T-cell (primary cell): ENCODE measurements around the gene GTF2F2. TPM values are rescaled to one million over a fixed set of nuclear protein-coding genes. Genes with fewer than 3 reads are reported as not detected.

Experiments used
- ATAC-seq, 4 experiments: fragments of 200-7000 bp in 3 of 4; fragments of 150-1000 bp in 1 of 4; cut with Tn5 transposase; replicated peaks in 1 of 4; 1 replicate in 3 of 4; 2 replicates in 1 of 4; pipeline ENCODE4 v1.10.0; 2021; ENCODE audit warnings: moderate library complexity in 3 of 4, mild to moderate bottlenecking in 2 of 4, moderate number of reproducible peaks in 1 of 4
- CTCF ChIA-PET, 2 donors: fragments of 300-600 bp; sonication (Branson Sonifier 250); formaldehyde crosslinking; loops; one replicate each; lab custom pipeline; 2022; ENCODE audit warnings: antibody characterized with exemption in 2 of 2; lab: Charles Lee
- POLR2A ChIA-PET, 2 donors: fragments of 300-600 bp; sonication (Branson Sonifier 250); formaldehyde crosslinking; loops; one replicate each; lab custom pipeline; 2022; ENCODE audit warnings: antibody characterized with exemption in 2 of 2; lab: Charles Lee
- DNase-seq, 35 experiments: peaks; one replicate each; pipeline versions ENCODE4 v3.0.0 to v3.0.0-alpha.2; 2013 to 2023
- H3K27ac ChIP-seq: one replicate; pipeline ENCODE4 v1.5.1; 2013; ENCODE audit warnings: low read length
- H3K27me3 ChIP-seq, 2 experiments: replicated peaks in 1 of 2; 1 replicate in 1 of 2; 2 replicates in 1 of 2; pipeline versions ENCODE4 v1.6.1 to v1.7.0; 2013; ENCODE audit warnings: low read length in 1 of 2, mixed read lengths in 1 of 2; ENCODE audit not compliant: control insufficient read depth in 2 of 2, insufficient read depth in 2 of 2; ENCODE audit errors: extremely low read depth in 1 of 2
- H3K36me3 ChIP-seq, 2 donors: 1 replicate in 1 of 2; 2 replicates in 1 of 2; pipeline versions ENCODE4 v1.6.1 to v1.7.0; 2013; ENCODE audit warnings: low read length in 1 of 2; ENCODE audit not compliant: control insufficient read depth in 2 of 2, insufficient read depth in 1 of 2; ENCODE audit errors: extremely low read depth in 1 of 2
- H3K4me1 ChIP-seq, 2 experiments: 1 replicate in 1 of 2; 2 replicates in 1 of 2; pipeline versions ENCODE4 v1.6.1 to v1.7.0; 2013; ENCODE audit warnings: low read length in 2 of 2, mixed read lengths in 1 of 2; ENCODE audit not compliant: insufficient read depth in 2 of 2, control insufficient read depth in 1 of 2; ENCODE audit errors: extremely low read depth in 1 of 2
- H3K4me3 ChIP-seq, 2 donors: 1 replicate in 1 of 2; 2 replicates in 1 of 2; pipeline versions ENCODE4 v1.5.1 to v1.7.0; 2013; ENCODE audit warnings: mild to moderate bottlenecking in 2 of 2, low read length in 1 of 2, moderate library complexity in 1 of 2; ENCODE audit not compliant: control insufficient read depth in 1 of 2; ENCODE audit errors: extremely low read depth in 1 of 2
- H3K9me3 ChIP-seq: 2 replicates; pipeline ENCODE4 v1.7.0; 2013
- H3K27ac Mint-ChIP-seq, 2 donors: one replicate each; pipeline ENCODE4 v1.8.0; 2020 to 2021; ENCODE audit warnings: mild to moderate bottlenecking in 2 of 2, mixed read lengths in 2 of 2
- H3K27me3 Mint-ChIP-seq, 2 donors: one replicate each; pipeline ENCODE4 v1.8.0; 2021 to 2022; ENCODE audit warnings: mixed read lengths in 2 of 2
- H3K36me3 Mint-ChIP-seq: one replicate; pipeline ENCODE4 v1.8.0; 2021; ENCODE audit warnings: mixed read lengths
- H3K4me1 Mint-ChIP-seq, 3 donors: one replicate each; pipeline ENCODE4 v1.8.0; 2020 to 2022; ENCODE audit warnings: mixed read lengths in 3 of 3, mild to moderate bottlenecking in 1 of 3
- H3K4me3 Mint-ChIP-seq, 3 donors: one replicate each; pipeline ENCODE4 v1.8.0; 2020 to 2022; ENCODE audit warnings: mild to moderate bottlenecking in 3 of 3, mixed read lengths in 3 of 3, moderate library complexity in 3 of 3
- H3K9me3 Mint-ChIP-seq, 3 donors: one replicate each; pipeline ENCODE4 v1.8.0; 2020 to 2022; ENCODE audit warnings: mixed read lengths in 3 of 3
- WGBS: methylation state at CpG from one replicate; pipeline ENCODE4 v1.1.5; 2013; ENCODE audit warnings: missing lambda C conversion rate; ENCODE audit not compliant: insufficient coverage; 5-methylcytosine and 5-hydroxymethylcytosine counted together
- total RNA-seq, 35 experiments: library from RNA in 6 of 35; stranded (reverse) in 6 of 35; fragments of 120-200 nt in 1 of 35; gene quantifications; one replicate each; pipeline versions ENCODE4 v1.2.1 to v1.2.4 and lab custom pipeline; 2013 to 2026

GTF2F2 gene
- total RNA-seq, 5 donors from 2014 or later (not counting 1 experiment from before 2014, with no cell fraction given), result 12.9 to 17.0 (median 15.6) TPM

DNA sequence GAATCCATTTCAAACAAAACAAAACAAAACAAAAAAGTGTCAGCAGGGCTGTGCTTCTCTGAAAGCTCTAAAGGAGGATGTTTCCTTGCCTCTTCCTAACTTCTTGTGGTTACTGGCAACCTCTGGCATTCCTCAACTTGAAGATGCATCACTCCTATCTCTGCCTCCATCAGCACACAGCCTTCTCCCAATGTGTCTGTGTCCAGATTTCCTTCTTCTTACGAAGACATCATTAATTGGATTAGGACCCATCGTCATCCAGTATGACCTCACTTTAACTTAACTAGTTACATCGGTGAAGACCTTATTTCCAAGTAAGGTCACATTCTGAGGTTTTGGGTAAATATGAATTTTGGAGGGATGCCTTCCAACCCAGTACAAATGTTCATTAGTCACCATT lies 33.8 kb upstream of the GTF2F2 start:
- H3K27ac Mint-ChIP-seq, result no peak overlapping the region

DNA sequence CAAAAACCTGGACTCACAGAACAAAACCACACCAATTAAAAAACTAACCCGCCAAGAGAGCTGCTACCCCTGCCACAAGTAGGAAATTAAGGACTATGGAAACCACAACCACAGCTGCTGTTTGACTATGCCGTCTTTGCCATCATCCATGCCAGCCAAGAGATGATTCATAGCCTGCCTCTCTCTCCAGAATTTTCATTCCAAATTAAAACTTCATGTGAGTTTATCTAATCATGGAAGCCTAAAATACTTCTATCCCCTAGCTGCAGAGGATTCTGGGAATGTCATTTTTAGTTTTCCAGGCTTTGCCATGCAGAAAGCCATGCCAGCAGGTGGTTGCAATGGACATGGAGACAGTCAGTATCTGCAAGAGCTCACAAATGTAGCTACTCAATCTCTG lies 27.6 kb upstream of the GTF2F2 start:
- peaks cover 0 to 7% of the 10 kb centered on the region in 2 experiments for H3K27me3 ChIP-seq
- WGBS, result 13% methylated on average over 2 of the region's 2 CpGs
- H3K4me3 ChIP-seq, result no peak overlapping the region
- ATAC-seq (no peak), DNase-seq (no peak)
- Mint-ChIP-seq H3K4me1 (no peaks in the 10 kb centered on the region), H3K36me3 (no peaks in the 10 kb centered on the region), H3K4me3 (no peak overlapping the region), H3K27me3 (peaks cover 0 to 5% of the 10 kb centered on the region in 2 donors), H3K27ac (no peak overlapping the region), H3K9me3 (no peaks in the 10 kb centered on the region)
- no peaks in the 10 kb centered on the region for H3K36me3 ChIP-seq
- POLR2A ChIA-PET, result no interaction called here
- CTCF ChIA-PET, result interaction anchor here (0.6 to 1.1 kb wide), 4 partner anchors 45 to 130 kb away, joined by 3 to 6 read pairs (median 6); no protein-coding TSS in a partner anchor
- H3K9me3 ChIP-seq, result no peaks in the 10 kb centered on the region
- H3K27ac ChIP-seq, result no peak overlapping the region
- H3K4me1 ChIP-seq, result no peaks in the 10 kb centered on the region

More for the DNA sequence above, 33.8 kb upstream of the GTF2F2 start:
- ATAC-seq (no peak), DNase-seq (no peak)
- no peaks in the 10 kb centered on the region for H3K4me1 ChIP-seq
- H3K27me3 Mint-ChIP-seq, result peaks cover 0 to 5% of the 10 kb centered on the region in 2 donors
- WGBS, result no CpG with 5 or more reads among the region's 3 CpGs
- no peaks in the 10 kb centered on the region for H3K9me3 Mint-ChIP-seq
- no peaks in the 10 kb centered on the region for H3K4me1 Mint-ChIP-seq
- H3K27me3 ChIP-seq, result peaks cover 0 to 7% of the 10 kb centered on the region in 2 experiments
- no peaks in the 10 kb centered on the region for H3K36me3 Mint-ChIP-seq
- CTCF ChIA-PET, result no interaction called here
- H3K36me3 ChIP-seq, result no peaks in the 10 kb centered on the region
- no peak overlapping the region for H3K27ac ChIP-seq
- POLR2A ChIA-PET, result no interaction called here
- H3K4me3 ChIP-seq, result no peak overlapping the region
- no peaks in the 10 kb centered on the region for H3K9me3 ChIP-seq
- no peak overlapping the region for H3K4me3 Mint-ChIP-seq

DNA sequence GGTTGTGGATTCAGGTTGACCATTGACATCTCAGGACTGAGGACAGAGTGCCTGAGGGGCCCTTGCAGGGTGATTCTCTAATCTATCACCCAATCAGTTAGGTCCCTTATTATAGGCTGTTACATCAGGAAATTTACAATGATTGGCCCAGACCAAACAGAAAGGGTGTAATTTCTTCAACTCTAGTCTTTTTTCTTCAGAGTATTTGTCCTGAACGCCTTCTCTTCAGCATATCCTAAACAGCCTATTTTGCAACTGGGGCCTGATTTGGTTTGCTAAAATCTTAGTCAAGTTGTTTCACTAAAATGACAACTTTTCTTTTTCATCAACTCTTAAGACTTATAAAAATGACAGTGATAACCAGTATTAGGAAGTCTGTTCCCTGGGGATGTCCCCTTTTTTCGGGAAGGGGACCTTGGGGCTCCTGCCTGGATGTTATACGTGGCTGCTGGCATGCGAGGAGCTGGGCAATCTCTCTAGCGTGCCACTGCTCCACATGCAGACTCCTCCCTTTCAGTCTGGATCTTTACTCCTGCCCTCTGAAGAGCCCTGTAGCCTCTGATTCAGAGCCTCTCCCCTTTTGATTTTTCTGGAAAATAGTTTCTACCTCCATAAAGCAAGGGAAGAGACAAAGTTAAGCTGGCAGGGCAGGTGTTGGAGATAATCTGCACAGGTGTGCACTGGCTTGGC lies 19.6 kb upstream of the GTF2F2 start:
- no peaks in the 10 kb centered on the region for H3K36me3 ChIP-seq
- WGBS, result 97% methylated on average over 3 of the region's 5 CpGs
- ATAC-seq (no peak), DNase-seq (no peak)
- Mint-ChIP-seq H3K4me1 (no peaks in the 10 kb centered on the region), H3K27me3 (peaks cover 0 to 3% of the 10 kb centered on the region in 2 donors), H3K36me3 (no peaks in the 10 kb centered on the region), H3K9me3 (no peaks in the 10 kb centered on the region), H3K4me3 (no peak overlapping the region), H3K27ac (no peak overlapping the region)
- POLR2A ChIA-PET, result no interaction called here
- CTCF ChIA-PET, result no interaction called here
- no peak overlapping the region for H3K4me3 ChIP-seq
- H3K4me1 ChIP-seq, result no peaks in the 10 kb centered on the region
- H3K9me3 ChIP-seq, result no peaks in the 10 kb centered on the region
- no peak overlapping the region for H3K27ac ChIP-seq
- H3K27me3 ChIP-seq, result no peaks in the 10 kb centered on the region

DNA sequence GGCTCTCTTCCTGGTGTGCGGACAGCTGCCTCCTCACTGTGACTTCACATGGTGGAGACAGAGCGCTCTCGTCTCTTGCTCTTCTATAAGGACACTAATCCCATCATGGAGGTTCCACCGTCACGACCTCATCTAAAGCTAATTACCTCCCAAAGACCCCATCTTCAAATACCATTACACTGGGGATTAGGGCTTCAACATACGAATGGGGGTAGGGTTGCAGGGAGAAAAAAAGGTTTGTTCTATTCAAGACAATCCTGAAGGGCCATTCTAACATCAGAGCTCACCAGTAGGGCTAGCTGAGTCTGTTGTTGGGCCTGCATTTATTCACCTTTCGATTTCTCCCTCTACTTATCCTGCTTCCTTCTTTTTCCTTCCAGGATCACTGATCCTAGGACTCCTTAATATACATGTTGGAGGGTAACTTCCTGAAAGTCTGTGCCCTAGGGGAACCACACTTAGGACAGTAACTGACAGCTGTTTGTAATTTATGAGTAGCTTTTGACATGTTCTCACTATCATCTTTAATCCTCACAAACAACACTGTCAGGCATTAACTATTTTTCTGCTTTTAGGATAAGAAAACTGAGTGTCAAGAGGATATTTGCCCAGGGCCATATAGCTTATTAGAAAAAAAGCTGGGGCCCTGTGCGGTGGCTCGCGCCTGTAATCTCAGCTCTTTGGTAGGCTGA lies 18.8 kb upstream of the GTF2F2 start:
- Mint-ChIP-seq H3K27ac (no peak overlapping the region), H3K27me3 (peaks cover 3 to 5% of the 10 kb centered on the region in 2 donors), H3K4me1 (no peaks in the 10 kb centered on the region), H3K9me3 (no peaks in the 10 kb centered on the region), H3K4me3 (no peak overlapping the region), H3K36me3 (no peaks in the 10 kb centered on the region)
- DNase-seq (no peak), ATAC-seq (no peak)
- peaks cover 0 to 4% of the 10 kb centered on the region in 2 experiments for H3K27me3 ChIP-seq
- H3K9me3 ChIP-seq, result no peaks in the 10 kb centered on the region
- CTCF ChIA-PET, result no interaction called here
- no CpG with 5 or more reads among the region's 10 CpGs for WGBS
- POLR2A ChIA-PET, result no interaction called here
- no peak overlapping the region for H3K4me3 ChIP-seq
- no peaks in the 10 kb centered on the region for H3K36me3 ChIP-seq
- no peak overlapping the region for H3K27ac ChIP-seq
- H3K4me1 ChIP-seq, result no peaks in the 10 kb centered on the region

DNA sequence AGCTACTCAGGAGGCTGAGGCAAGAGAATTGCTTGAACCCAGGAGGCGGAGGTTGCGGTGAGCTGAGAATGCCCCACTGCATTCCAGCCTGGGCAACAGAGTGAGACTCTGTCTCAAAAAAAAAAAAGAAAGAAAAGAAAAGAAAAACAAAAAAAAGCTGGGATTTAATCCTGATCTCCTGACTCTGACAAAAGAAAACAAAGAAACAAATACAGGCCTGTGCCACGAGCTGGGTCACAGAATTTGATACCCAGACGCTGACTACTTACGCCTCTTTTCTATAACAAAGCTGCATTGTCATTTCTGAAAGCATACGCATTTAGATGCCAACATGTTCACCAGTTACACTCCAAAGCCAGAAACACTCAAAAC lies 18.2 kb upstream of the GTF2F2 start:
- Mint-ChIP-seq H3K4me1 (no peaks in the 10 kb centered on the region), H3K9me3 (no peaks in the 10 kb centered on the region), H3K27ac (no peak overlapping the region), H3K27me3 (peaks cover 6 to 8% of the 10 kb centered on the region in 2 donors), H3K4me3 (no peak overlapping the region), H3K36me3 (no peaks in the 10 kb centered on the region)
- no peak overlapping the region for H3K27ac ChIP-seq
- DNase-seq (no peak), ATAC-seq (no peak)
- CTCF ChIA-PET, result interaction anchor here in 1 of 2 donors (0.6 kb wide), 1 partner anchor 628 kb away, joined by 3 read pairs; no protein-coding TSS in a partner anchor
- H3K9me3 ChIP-seq, result no peaks in the 10 kb centered on the region
- POLR2A ChIA-PET, result interaction anchor here in 1 of 2 donors (0.6 kb wide), 1 partner anchor 851 kb away, joined by 3 read pairs; no protein-coding TSS in a partner anchor
- H3K27me3 ChIP-seq, result peaks cover 0 to 7% of the 10 kb centered on the region in 2 experiments
- H3K36me3 ChIP-seq, result no peaks in the 10 kb centered on the region
- no peak overlapping the region for H3K4me3 ChIP-seq
- no peaks in the 10 kb centered on the region for H3K4me1 ChIP-seq
- WGBS, result 89% methylated on average over 4 of the region's 6 CpGs

DNA sequence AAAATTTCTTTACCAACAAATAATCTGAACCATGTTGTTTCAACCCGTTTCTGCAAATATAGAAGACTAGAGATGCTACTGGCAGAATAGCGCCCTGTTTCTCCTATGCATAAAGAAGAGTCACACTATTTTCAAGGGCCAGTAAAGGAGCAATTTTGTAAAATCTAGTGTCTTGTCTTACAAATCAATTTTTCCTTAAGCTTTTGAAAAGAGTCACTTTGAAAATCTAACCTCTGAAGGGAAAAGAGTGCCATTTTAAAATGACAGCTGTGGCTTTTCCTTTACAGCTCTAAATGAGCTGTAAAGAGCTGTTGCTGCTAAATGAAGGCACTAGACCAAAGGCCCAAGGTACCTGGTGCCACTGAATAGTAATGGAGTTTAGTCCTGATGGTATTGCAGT lies 16.9 kb upstream of the GTF2F2 start:
- ChIA-PET CTCF (interaction anchor here in 1 of 2 donors (0.7 kb wide), 1 partner anchor 250 kb away, joined by 3 read pairs; no protein-coding TSS in a partner anchor), POLR2A (interaction anchor here (0.6 kb wide), 3 partner anchors 17 to 340 kb away, joined by 3 to 7 read pairs (median 4); no protein-coding TSS in a partner anchor)

More for the DNA sequence above, 16.9 kb upstream of the GTF2F2 start:
- H3K36me3 Mint-ChIP-seq, result no peaks in the 10 kb centered on the region
- ATAC-seq (no peak), DNase-seq (no peak)
- no peak overlapping the region for H3K27ac ChIP-seq
- H3K27me3 Mint-ChIP-seq, result peaks cover 6 to 12% of the 10 kb centered on the region in 2 donors
- no peak overlapping the region for H3K4me3 Mint-ChIP-seq
- H3K4me1 Mint-ChIP-seq, result no peaks in the 10 kb centered on the region
- no peak overlapping the region for H3K27ac Mint-ChIP-seq
- no peaks in the 10 kb centered on the region for H3K9me3 Mint-ChIP-seq
- H3K4me1 ChIP-seq, result no peaks in the 10 kb centered on the region
- H3K9me3 ChIP-seq, result no peaks in the 10 kb centered on the region
- no peak overlapping the region for H3K4me3 ChIP-seq
- H3K36me3 ChIP-seq, result no peaks in the 10 kb centered on the region
- peaks cover 0 to 8% of the 10 kb centered on the region in 2 experiments for H3K27me3 ChIP-seq
- whole genome bisulfite sequencing, result no CpG with 5 or more reads among the region's 2 CpGs
